Peyer's patch (tissue), 4 donors: ENCODE measurements around the gene PDE2A.

Source experiments
- POLR2A ChIP-seq, 2 donors: fragments of 450-650 bp; IDR thresholded peaks; one replicate each; pipeline ENCODE4 v1.5.1; 2017; ENCODE audit warnings: antibody characterized with exemption in 2 of 2, mild to moderate bottlenecking in 2 of 2, moderate library complexity in 2 of 2
- TF ChIP-seq, protein P1 (sequence below), 6 experiments: fragments of 450-650 bp in 4 of 6; fragments of 200-600 bp in 2 of 6; sonication (generic) in 1 of 6; IDR thresholded peaks; one replicate each; pipeline ENCODE4 v1.5.1; 2017 to 2019; ENCODE audit warnings: antibody characterized with exemption in 6 of 6, mild to moderate bottlenecking in 3 of 6, moderate library complexity in 1 of 6

DNA sequence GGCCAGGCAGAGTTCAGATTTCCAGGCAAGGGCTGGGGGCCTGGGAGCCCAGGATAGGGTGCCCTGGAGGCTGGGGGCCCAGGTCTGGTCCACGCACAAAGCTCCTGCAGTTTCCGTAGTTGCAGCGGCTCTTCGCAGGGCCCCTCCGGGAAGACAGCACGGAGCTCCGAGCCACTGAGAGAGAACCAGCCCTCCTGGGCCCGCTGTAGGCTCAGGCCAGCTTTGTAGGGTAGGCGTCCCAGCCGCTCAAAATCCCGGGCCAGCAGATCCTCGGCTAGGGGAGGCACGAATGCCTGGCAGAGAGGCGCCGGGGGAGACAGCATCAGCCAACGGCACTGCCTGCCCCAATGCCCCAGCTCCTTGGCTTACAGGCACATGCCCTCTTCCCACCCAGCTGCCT is 23.6 kb upstream of the PDE2A start:
- TF ChIP-seq, protein P1, sequence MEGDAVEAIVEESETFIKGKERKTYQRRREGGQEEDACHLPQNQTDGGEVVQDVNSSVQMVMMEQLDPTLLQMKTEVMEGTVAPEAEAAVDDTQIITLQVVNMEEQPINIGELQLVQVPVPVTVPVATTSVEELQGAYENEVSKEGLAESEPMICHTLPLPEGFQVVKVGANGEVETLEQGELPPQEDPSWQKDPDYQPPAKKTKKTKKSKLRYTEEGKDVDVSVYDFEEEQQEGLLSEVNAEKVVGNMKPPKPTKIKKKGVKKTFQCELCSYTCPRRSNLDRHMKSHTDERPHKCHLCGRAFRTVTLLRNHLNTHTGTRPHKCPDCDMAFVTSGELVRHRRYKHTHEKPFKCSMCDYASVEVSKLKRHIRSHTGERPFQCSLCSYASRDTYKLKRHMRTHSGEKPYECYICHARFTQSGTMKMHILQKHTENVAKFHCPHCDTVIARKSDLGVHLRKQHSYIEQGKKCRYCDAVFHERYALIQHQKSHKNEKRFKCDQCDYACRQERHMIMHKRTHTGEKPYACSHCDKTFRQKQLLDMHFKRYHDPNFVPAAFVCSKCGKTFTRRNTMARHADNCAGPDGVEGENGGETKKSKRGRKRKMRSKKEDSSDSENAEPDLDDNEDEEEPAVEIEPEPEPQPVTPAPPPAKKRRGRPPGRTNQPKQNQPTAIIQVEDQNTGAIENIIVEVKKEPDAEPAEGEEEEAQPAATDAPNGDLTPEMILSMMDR (IDR thresholded peaks at IDR 0.05) = no peak
- no peak for TF ChIP-seq POLR2A (IDR thresholded peaks at IDR 0.05)
